ENCODE data around the gene TK2.
"Not testable (repeated sequence)": the region's sequence is repeated elsewhere in the genome, so short reads cannot be mapped to it uniquely, and the experiment has no call there.

Gene TK2

GRCh38 chr16:66517586-66518263, 32.2 kb downstream of the TK2 start:
- no peak for DNase-seq

GRCh38 chr16:66516808-66517585, 32.9 kb downstream of the TK2 start:
- no peak for DNase-seq

- DNase-seq, result no peak
These were observed 33.5 kb downstream of the TK2 start for GRCh38 chr16:66516509-66516807.

GRCh38 chr16:66515596-66516508, 34.1 kb downstream of the TK2 start:
- no peak for DNase-seq

GRCh38 chr16:66514980-66515595, 34.8 kb downstream of the TK2 start:
- not testable (repeated sequence) for DNase-seq

GRCh38 chr16:66514391-66514790, 35.5 kb downstream of the TK2 start:
- DNase-seq, result not testable (repeated sequence)

- DNase-seq, result no peak
These were observed 36.7 kb downstream of the TK2 start for GRCh38 chr16:66513111-66513723.

- no peak for DNase-seq
These were observed 37.4 kb downstream of the TK2 start for GRCh38 chr16:66512272-66513110.

GRCh38 chr16:66511602-66512271, 38.2 kb downstream of the TK2 start:
- DNase-seq, result no peak

GRCh38 chr16:66510711-66511601, 39.0 kb downstream of the TK2 start:
- DNase-seq, result no peak

- DNase-seq, result no peak
These were observed 39.6 kb downstream of the TK2 start for GRCh38 chr16:66510298-66510697.

GRCh38 chr16:66509576-66509975, 40.3 kb downstream of the TK2 start:
- DNase-seq, result no peak

- no peak for DNase-seq
These were observed 40.9 kb downstream of the TK2 start for GRCh38 chr16:66508914-66509496.

GRCh38 chr16:66508248-66508913, 41.5 kb downstream of the TK2 start:
- no peak for DNase-seq

- no peak for DNase-seq
These were observed 42.1 kb downstream of the TK2 start for GRCh38 chr16:66507731-66508239.

GRCh38 chr16:66503612-66504011, 46.3 kb downstream of the TK2 start:
- no peak for DNase-seq

- no peak for DNase-seq
These were observed 46.9 kb downstream of the TK2 start for GRCh38 chr16:66503030-66503429.

GRCh38 chr16:66502020-66502913, 47.7 kb downstream of the TK2 start:
- DNase-seq, result no peak

All from NCI-H526 (cell line).